DMS79 treated with DMSO at 0.1 percent for 48 hours (cell line): Measurements from ENCODE around the gene ENTPD8.
"Not testable (repeated sequence)": the region's sequence is repeated elsewhere in the genome, so short reads cannot be mapped to it uniquely, and the experiment has no call there.

ENCODE experiments used
- DNase-seq: peaks from one replicate; lab custom pipeline; 2025; lab: John Stamatoyannopoulos, UW

Gene ENTPD8

GRCh38 chr9:137476856-137477255 lies 35.7 kb upstream of the ENTPD8 start:
- no peak for DNase-seq

DNA sequence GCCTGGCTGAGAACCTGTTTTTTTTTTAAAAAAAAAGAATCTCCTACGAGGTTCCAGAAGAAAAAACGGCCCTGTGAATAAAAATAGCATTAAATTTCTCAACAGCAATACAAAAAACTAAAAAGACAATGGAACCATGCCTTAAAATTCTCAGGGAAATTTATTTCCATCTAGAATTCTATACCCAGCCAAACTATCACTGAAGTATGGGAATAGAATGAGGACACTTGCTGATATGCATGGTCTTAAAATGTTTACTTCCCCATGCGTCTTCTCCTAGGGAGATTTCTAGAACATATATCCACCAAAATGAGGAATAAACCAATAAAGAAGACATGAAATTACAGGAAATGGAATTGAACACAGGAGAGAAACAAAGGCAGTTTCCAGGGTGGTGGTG lies 34.5 kb upstream of the ENTPD8 start:
- DNase-seq: no peak

GRCh38 chr9:137474271-137474670 lies 33.1 kb upstream of the ENTPD8 start:
- DNase-seq: no peak

DNA sequence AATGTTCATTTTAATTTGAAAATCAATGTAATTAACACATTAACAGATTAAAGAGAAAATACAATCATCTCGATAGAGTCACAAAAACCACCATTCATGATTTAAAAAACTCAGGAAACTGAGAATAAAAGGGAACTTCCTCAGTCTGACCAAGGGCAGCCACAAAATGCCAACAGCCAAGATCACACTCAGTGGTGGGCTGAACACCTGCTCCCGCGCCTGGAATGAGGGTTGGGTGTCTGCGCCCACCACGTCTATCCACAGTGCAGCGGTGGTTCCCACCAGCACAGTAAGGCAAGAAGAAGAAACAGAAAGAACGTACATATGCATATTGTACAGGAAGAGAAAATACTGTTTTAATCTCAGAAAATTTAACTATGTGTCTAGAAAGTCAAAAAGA lies 29.6 kb upstream of the ENTPD8 start:
- DNase-seq: no peak

- DNase-seq: no peak
Observed at GRCh38 chr9:137467896-137468295, 26.7 kb upstream of the ENTPD8 start.

DNA sequence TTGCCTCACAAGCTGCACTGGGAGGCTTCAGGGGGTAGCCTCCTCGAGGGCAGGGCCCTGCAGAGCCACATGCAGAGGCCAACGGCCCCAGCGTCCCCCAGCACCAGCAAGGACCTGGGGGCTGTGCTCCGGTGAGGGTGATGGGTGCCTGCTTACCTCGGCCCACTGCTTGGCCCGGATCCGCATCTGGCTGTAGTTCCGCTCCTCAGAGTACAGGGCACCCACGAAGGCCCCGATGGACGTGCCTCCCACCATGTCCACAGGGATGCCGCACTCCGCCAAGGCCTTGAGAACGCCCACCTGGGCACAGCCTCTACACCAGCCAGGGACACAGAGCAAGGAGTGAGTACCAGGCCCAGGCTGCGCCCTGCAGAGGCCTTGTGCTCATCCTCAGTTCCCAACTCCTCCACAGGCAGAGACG lies 26.0 kb upstream of the ENTPD8 start:
- no peak for DNase-seq

DNA sequence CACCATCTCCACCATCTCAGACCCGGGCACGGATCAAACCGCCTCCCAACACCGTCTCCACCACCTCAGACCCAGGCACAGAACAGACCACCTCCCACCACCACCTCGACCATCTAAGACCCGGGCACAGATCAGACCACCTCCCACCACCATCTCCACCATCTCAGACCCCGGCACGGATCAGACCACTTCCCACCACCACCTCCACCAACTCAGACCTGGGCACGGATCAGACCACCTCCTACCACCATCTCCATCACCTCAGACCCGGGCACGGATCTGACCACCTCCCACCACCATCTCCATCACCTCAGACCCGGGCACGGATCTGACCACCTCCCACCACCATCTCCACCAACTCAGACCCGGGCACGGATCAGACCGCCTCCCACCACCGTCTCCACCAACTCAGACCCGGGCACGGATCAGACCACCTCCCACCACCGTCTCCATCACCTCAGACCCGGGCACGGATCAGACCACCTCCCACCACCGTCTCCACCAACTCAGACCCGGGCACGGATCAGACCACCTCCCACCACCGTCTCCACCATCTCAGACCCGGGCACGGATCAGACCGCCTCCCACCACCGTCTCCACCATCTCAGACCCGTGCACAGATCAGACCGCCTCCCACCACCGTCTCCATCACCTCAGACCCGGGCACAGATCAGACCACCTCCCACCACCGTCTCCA lies 25.4 kb upstream of the ENTPD8 start:
- DNase-seq: not testable (repeated sequence)

- no peak for DNase-seq
Observed at GRCh38 chr9:137465720-137466388, 24.7 kb upstream of the ENTPD8 start.

DNA sequence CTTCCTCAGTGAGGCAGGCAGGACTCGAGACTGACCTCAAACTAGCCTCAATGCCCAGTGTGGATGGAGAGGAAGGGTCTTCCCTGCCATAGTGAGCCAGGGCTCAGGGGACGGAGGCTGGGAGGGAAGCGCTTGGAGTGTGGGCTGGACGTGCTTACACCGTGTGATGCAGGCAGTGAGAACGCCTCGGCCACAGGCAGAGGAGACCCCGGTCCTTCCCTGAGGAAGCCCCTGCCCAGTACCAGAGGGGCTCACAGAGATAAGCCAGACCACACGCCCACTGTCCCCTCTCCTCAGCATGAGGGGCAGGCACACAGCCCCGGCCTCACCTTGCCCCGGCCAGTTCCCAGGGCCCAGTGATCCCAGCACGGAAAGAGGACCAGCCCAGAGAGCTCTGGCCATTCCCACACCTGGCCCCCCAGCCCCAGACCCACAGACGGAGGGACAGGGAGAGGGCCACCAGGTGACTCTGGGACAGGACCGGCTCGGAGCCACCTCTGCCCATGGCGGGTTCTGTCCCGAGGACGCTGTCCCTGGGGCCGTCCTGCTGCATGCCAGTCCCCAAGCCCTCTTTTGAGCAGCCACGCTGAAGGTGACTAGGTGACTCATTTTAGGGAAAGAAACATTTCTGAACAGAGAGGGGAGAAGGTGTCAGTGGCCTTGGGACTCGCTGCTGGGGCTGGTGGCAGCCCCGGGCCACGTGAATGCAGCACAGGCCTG lies 24.0 kb upstream of the ENTPD8 start:
- DNase-seq: no peak

GRCh38 chr9:137464291-137464999 lies 23.3 kb upstream of the ENTPD8 start:
- no peak for DNase-seq

GRCh38 chr9:137463931-137464290 lies 22.8 kb upstream of the ENTPD8 start:
- no peak for DNase-seq

- no peak for DNase-seq
Observed at GRCh38 chr9:137462986-137463930, 22.1 kb upstream of the ENTPD8 start.

DNA sequence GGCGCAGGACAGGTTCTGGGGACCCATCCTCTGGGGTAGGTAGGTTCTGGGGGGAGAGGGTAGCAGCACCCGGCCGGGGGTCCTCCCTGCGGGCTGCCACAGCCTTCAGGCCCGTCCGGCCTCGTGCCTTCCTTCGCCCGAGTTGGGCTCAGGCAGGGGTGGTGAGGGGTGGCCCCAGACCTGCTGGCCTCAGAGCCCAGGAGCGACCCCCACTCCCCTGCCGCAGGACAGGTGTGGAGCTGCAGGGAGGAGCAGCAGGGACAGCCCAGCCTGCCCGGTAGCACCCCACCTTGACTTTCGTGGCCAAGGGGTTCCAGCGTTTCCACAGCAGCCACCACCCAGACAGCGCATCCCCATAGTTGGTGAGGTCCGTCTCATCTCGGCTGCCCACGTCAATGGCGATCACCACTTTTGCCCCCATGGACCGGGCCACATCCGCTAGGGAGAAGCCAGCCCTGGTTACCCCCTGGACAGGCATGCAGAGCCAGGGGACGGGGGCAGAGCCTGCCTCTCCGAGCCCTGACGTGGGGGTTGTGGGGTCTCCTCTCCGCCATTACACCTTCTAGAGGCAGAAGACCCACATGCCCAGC lies 21.3 kb upstream of the ENTPD8 start:
- DNase-seq: no peak

DNA sequence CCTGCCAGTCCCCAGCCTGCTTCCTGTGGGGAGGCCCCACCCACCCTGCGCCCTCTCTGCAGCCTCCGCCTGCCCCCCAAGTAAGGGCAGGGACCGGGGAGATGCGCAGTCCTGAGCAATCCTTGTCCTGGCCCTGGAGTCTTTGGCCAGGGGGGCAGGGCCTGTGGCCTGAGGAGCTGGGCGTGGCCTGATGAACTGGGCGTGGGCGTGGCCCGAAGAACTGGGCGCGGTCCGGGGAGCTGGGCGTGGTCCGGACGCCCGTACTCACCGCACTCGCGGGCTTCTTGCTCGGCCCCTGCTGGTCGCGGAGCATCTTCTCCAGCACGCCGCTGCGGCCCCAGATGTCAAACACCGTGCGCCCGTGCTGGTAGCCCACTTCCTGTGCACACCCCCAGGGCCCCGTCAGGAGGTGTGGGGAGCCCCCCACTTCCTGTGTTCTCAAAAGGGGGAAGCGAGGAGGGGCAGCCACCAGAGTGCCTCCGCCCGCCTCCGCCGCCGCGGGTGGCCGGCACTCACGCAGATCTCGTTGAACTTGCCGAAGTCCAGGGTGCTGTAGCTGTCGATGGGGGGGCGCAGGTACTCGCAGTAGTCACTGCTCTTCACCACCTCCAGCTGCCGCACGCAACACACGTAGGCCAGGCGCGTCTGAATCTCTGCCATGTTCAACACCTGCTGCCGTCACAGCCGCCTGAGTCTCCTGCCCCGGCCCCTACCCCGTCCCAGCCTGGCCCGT lies 20.7 kb upstream of the ENTPD8 start:
- no peak for DNase-seq

DNA sequence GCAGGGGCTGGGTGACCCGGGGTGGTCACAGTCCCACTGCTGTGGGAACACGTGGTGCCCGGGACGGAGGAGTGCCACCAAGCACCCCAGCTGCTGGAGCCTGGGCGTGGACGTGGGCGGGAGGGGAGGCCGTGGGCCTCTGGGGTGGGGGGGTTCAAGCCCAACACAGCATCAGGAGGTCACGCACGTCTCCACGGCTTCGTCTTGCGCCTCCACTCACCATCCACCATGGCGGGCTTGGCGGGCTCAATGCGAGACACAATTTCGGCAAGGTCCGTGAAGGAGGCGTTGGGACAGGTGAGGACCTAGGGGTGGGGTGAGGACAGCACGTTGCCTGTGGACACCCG lies 20.1 kb upstream of the ENTPD8 start:
- DNase-seq: no peak

DNA sequence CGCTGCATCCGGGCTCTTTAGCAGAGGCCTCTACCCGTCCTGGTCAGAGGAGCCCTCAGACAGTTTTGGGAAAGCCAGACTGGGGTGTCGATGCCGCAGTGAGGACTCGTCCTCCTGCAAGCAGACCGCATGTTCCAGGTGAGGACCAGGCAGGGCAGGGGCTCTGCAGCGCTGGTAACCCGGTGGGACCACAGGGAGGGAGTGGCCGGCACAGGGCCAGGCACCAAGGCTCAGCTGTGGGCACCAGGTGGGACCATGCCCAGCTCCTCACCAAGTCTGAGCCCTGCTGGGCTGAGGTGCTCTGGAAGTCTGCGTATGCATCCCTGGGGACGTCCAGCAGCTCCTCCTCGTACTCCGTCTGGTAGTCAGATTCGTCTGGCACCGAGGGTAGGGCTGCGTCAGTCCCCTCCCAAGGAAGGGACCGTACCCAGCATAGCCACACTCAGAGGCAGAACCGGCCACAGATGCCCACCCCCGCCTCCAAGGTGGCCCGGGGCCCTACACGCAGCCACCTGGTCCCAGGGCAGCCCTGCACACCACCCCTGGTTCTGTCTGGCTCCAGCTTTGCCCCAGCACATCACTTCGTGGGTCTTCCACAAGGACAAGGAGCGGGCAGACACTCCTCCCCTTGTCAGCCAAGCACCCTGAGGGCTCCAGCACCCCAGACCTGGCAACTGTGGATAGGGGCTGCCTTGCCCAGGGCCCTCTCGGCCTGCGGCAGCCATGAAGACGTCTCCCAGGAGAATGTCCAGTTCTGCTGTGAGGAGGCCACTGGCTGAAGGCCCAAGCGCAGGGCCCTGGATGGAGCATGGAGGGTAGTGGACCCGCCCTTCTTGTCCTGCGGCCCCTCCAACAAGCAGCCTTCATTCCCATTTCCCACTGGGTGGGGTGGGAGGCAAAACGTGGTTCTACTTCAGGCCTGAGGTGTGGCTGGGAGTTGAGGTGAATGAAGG lies 19.5 kb upstream of the ENTPD8 start:
- DNase-seq: no peak

GRCh38 chr9:137459601-137460362 lies 18.6 kb upstream of the ENTPD8 start:
- DNase-seq: no peak

DNA sequence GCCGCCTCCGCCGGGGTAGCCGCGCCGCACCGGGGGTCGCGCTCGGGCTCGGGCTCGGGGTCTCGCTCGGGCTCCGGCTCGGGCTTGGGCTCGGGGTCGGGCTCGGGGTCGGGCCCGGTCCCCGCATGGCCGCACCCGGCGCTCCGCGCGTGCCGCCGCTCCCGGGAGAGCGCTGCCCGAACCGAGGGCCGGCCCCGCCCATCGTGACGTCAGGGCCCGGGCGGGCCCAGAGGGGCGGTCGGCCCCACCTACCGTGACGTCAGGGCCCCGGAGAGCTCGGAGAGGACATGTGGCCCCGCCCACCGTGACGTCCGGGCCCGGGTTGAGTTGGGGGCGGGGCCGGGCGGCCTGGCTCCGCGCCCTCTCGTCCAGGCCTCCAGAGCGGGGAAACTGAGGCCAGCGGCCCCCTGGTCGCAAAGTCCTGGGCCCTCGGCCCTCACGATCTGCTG lies 18.0 kb upstream of the ENTPD8 start, which contains the start of gene NSMF:
Gene NSMF, minus strand, starts transcription at position 183 of the 449 bp plus-strand sequence. CDS start 232 bp downstream, outside the sequence.
- DNase-seq: peak; percentile 81
